Activated CD8-positive, alpha-beta memory T cell treated with anti-CD3 and anti-CD28 coated beads for 48 hours (primary cell): ENCODE results near the gene CCDC149.
"Not testable (repeated sequence)": the region's sequence is repeated elsewhere in the genome, so short reads cannot be mapped to it uniquely, and the experiment has no call there.

Source experiments
- DNase-seq, 3 experiments: peaks; one replicate each; pipeline ENCODE4 v3.0.0-alpha.2; 2020; ENCODE audit warnings: low read depth in 2 of 3, low spot score in 2 of 3

CCDC149 gene

GRCh38 chr4:24917076-24917856, 4.4 kb upstream of the CCDC149 start:
- DNase-seq: no peak

GRCh38 chr4:24915121-24915922, 2.5 kb upstream of the CCDC149 start:
- DNase-seq: no peak

DNA sequence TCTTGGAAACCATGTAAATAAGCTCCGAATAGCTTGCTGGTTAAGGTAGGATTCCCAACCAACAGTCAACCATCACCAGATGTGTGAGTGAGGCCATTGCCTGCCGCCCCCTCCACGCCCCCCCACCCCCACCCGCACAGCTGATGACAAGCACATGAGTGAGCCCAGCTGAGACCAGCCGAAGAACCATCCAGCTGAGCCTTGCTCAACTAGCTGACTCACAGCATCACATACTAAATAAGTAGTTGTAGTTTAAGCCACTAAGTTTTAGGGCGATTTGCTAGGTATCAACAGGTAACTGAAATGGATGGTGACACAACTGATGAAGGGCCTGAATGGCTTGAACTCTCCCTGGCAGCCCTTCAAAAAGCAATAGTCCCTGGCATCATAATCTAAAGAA, 1.6 kb upstream of the CCDC149 start:
- DNase-seq: no peak

GRCh38 chr4:24913119-24913485, 260 bp upstream of the CCDC149 start:
- DNase-seq: no peak

GRCh38 chr4:24910499-24910898, 2.3 kb downstream of the CCDC149 start:
- no peak for DNase-seq

DNA sequence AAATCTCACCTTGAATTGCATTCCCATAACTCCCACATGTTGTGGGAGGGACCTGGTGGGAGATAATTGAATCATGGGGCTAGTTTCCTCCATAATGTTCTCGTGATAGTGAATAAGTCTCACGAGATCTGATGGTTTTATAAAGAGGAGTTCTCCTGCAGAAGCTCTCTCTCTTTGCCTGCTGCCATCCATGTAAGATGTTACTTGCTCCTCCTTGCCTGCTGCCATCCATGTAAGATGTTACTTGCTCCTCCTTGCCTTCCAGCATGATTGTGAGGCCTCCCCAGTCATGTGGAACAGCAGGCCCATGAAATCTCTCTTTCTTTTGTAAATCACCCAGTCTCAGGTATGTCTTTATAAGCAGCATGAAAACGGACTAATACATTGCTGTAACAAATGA, 3.2 kb downstream of the CCDC149 start:
- DNase-seq: not testable (repeated sequence)

DNA sequence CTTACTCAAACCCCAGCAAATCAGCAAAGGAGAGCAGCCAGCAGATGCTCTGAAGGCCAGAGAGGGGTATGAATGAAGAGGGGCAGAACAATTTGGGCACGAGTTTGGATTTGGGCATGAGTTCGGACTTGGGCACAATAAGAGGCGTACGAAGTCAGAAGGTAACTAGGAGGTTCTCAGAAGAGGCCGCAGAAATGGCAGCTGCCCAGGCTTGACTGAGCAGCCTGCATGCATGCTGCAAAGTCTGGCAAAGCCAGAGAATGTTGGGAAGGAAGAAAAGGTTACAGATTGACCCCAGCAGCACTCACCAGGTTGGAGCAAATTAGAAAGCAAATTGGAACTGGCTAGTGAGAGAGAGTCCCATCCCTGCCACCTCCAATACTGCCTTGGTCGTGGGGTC, 15.2 kb downstream of the CCDC149 start:
- no peak for DNase-seq

DNA sequence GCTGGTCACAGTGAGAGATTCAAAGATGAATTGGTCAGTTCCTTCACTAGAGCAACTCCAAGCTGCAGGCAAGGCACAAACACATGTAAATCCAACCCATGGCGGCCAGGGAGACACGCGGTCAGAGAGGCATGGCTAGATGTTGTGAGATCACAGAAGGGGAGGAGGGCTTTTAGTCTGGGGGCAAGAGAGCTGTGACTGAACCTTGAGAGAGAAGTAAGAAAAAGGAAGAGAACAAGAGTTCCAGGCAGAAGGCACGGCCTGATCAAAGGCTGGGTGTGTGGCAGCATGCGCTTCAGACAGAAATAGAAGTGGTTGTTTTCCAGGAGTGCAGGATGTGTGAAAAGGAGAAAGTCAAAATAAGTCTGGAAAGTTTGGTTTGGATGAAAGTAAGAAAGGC, 15.9 kb downstream of the CCDC149 start:
- DNase-seq: no peak

- no peak for DNase-seq
Measured at GRCh38 chr4:24896056-24896455, 16.8 kb downstream of the CCDC149 start.

- DNase-seq: no peak
Measured at GRCh38 chr4:24895461-24895860, 17.4 kb downstream of the CCDC149 start.

DNA sequence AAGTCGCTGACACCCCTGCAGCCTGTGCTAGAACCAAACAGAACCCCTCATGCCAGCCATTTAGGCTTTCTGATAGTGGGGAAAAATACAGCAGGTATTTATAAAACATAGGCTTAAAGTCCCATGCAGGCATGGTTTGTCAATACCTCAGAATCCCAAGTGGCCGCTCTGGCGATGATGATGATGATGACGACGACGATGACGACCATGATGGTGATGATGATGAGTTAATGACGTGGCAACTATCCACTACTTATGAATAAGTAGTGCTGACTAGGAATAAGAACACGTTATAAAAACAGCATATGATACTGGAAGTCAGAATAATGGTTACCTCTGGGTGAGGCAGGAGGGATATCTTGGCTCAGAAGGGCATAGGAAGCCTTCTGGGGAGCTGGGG, 18.0 kb downstream of the CCDC149 start:
- DNase-seq: no peak

GRCh38 chr4:24894243-24894642, 18.6 kb downstream of the CCDC149 start:
- no peak for DNase-seq

- DNase-seq: no peak
Measured at GRCh38 chr4:24892778-24893177, 20.1 kb downstream of the CCDC149 start.

- DNase-seq: no peak
Measured at GRCh38 chr4:24892278-24892677, 20.6 kb downstream of the CCDC149 start.

GRCh38 chr4:24890561-24891126, 22.2 kb downstream of the CCDC149 start:
- no peak for DNase-seq

DNA sequence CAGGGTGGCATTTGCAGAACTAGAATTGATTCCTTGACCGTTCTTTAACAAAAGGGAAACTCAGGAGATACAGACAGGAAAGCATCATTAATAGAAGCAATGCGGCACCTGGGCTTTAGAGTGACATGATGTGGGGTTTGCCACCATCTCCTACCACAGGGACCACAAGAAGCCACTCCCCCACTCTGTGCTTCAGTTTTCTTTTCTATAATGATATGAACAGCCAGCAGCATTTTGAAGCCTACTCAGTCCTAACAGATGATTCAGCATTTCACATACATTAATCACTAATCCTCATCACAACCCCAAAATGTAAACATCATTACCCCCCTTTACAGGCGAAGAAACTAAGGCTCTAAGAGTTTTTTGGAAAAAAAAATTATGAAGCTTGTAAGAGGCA, 22.9 kb downstream of the CCDC149 start:
- DNase-seq: no peak

DNA sequence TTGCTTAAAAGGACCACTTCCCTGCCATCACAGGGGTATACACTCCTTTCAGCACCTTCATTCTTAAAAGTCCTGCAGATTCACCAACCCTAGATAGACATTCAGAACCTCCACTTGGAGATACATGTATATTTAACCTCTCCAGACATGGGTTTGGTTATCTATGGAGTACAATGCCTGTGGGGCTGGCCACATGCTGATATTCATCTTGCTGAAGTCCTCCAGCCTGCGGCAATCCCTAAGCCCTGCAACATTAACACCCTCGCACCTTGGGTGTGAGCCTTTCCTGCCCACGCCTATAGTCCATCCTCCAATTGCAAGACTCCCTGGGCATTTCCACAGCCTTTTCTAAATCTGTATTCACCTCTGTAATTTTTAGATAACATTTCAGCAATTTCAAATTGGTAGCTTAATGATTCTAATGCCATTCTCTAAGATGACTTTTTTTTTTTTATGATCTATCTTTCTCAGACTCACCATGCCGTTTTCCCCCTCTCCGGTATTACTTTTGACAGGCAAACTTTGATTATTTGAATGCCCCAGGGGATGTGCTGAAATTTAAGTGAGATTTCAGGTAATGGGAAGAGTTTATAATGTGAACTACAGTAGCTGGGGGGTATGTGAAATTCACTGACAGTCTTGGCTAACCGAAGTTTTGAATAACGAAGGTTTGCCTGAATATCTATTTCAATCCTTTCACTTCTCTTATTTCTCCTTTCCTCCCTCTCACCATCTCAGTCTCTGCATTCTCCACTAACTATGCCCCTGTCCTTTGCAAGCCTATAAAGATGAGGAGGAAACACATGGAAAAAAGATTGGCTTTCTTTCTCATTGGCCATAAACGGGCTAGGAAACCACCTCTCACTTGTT, 24.1 kb downstream of the CCDC149 start:
- no peak for DNase-seq

GRCh38 chr4:24887881-24888430, 24.9 kb downstream of the CCDC149 start:
- DNase-seq: no peak

DNA sequence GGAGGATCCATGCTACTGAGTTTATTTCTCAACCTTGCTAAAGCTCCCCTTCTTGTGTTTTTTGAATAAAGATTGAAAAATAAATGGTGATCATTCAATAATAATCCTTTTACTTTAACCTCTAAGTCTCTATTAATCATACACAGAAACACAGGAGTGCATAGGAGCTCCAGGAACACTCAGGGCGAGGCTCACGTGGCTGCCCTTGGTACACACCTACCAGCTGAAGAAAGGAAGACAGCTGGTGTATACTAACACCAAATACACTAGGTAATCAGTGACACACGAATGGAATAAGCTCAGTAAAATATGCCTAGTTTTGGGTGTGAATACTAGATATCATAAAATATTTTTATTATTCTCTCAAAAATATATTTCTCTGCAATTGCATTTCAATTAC, 26.2 kb downstream of the CCDC149 start:
- no peak for DNase-seq

DNA sequence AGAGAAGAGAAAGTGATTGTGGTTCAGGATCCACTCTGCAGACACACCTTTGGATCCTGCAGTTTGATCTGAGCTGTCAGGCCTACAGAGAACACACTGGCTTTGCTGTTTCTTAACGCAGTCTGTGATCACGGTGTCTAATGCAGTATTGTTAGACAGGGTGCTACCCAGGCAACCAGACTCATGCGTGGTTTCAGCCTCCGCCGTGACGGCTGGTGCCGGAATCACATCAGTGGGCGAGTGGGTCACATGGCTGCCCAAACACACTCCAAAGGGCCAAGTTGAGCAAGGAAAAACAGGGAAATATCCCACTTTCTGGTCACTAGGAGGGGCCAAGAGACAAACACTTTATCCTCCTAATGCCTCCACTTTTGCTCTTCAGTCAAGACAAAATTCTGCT, 27.5 kb downstream of the CCDC149 start:
- no peak for DNase-seq

DNA sequence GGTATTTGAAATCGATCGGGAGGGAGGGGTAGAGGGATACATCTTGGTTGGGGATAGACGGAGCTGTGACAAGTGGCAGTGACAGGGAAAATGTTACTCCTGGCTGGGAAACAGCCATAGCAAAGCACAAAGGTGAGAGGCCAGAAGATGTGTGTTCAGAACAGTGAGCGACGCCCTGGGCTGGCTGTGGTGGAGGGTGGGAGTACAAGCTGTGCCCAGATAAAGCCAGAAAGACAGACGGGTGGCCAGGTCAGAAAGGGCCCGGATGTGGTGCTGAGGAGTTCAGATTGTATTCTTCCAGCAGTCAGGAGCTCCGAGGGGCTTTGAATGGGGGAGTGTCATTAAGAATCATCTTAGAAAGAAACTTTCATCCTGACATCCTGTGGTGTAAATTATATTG, 27.9 kb downstream of the CCDC149 start:
- DNase-seq: no peak
